GM23338 (cell line): ENCODE results near the gene CFDP1. TPM values are rescaled to one million over a fixed set of nuclear protein-coding genes. Genes with fewer than 3 reads are reported as not detected.

Source experiments
- ATAC-seq: fragments of 200-7000 bp; cut with Tn5 transposase; 3 replicates; pipeline ENCODE4 v1.9.1; 2020
- DNase-seq: peaks from one replicate; pipeline ENCODE4 v3.0.0-alpha.2; 2015; ENCODE audit warnings: low spot score
- H2AFZ ChIP-seq: fragments of 200-600 bp; sonication (generic); 2 replicates; pipeline ENCODE4 v1.8.0; 2016; ENCODE audit warnings: antibody characterized with exemption, mild to moderate bottlenecking, moderate library complexity
- H3F3A ChIP-seq: fragments of 200-600 bp; sonication (generic); replicated peaks from 2 replicates; pipeline ENCODE4 v1.8.0; 2017; ENCODE audit warnings: antibody characterized with exemption, mixed run types, low read depth
- H3K27ac ChIP-seq: fragments of 200-600 bp; sonication (generic); 2 replicates; pipeline ENCODE4 v1.6.1; 2016; ENCODE audit warnings: low read depth
- H3K27me3 ChIP-seq: fragments of 200-600 bp; sonication (generic); 2 replicates; pipeline ENCODE4 v1.8.0; 2016; ENCODE audit warnings: mild to moderate bottlenecking, mixed run types, moderate library complexity; ENCODE audit not compliant: insufficient read depth
- H3K36me3 ChIP-seq: fragments of 200-600 bp; sonication (generic); 2 replicates; pipeline ENCODE4 v1.8.0; 2016; ENCODE audit warnings: mild to moderate bottlenecking; ENCODE audit not compliant: insufficient read depth
- H3K4me1 ChIP-seq: fragments of 200-600 bp; sonication (generic); 2 replicates; pipeline ENCODE4 v1.8.0; 2016; ENCODE audit warnings: mild to moderate bottlenecking, moderate library complexity; ENCODE audit not compliant: insufficient read depth
- H3K4me2 ChIP-seq: fragments of 200-600 bp; sonication (generic); 2 replicates; pipeline ENCODE4 v1.7.1; 2017; ENCODE audit warnings: mixed run types
- H3K4me3 ChIP-seq: fragments of 200-600 bp; sonication (generic); 2 replicates; pipeline ENCODE4 v1.6.1; 2016; ENCODE audit warnings: mixed run types
- H3K79me2 ChIP-seq: fragments of 200-600 bp; sonication (generic); replicated peaks from 2 replicates; pipeline ENCODE4 v1.8.0; 2017; ENCODE audit warnings: mild to moderate bottlenecking; ENCODE audit not compliant: insufficient read depth
- H3K9me2 ChIP-seq: fragments of 200-600 bp; sonication (generic); 2 replicates; pipeline ENCODE4 v1.8.0; 2017; ENCODE audit not compliant: insufficient read depth
- H4K20me1 ChIP-seq: fragments of 200-600 bp; sonication (generic); replicated peaks from 2 replicates; pipeline ENCODE4 v1.8.0; 2017; ENCODE audit warnings: mild to moderate bottlenecking; ENCODE audit not compliant: insufficient read depth
- H3K27ac Mint-ChIP-seq: 2 replicates; pipeline ENCODE4 v1.8.0; 2020; ENCODE audit warnings: inconsistent platforms, mild to moderate bottlenecking, moderate library complexity, mixed read lengths
- H3K27me3 Mint-ChIP-seq: 3 replicates; pipeline ENCODE4 v1.8.0; 2022; ENCODE audit warnings: low read depth, mild to moderate bottlenecking, moderate library complexity, mixed read lengths, inconsistent platforms; ENCODE audit not compliant: insufficient read depth, poor library complexity
- H3K36me3 Mint-ChIP-seq: 3 replicates; pipeline ENCODE4 v1.8.0; 2021; ENCODE audit warnings: low read depth, mild to moderate bottlenecking, inconsistent platforms, moderate library complexity, mixed read lengths
- H3K4me1 Mint-ChIP-seq: 3 replicates; pipeline ENCODE4 v1.8.0; 2020; ENCODE audit warnings: mild to moderate bottlenecking, inconsistent platforms, mixed read lengths
- H3K4me3 Mint-ChIP-seq: 3 replicates; pipeline ENCODE4 v1.8.0; 2021; ENCODE audit warnings: moderate library complexity, mild to moderate bottlenecking, inconsistent platforms, mixed read lengths
- H3K9me3 Mint-ChIP-seq: 3 replicates; pipeline ENCODE4 v1.8.0; 2020; ENCODE audit warnings: moderate library complexity, mild to moderate bottlenecking, inconsistent platforms, mixed read lengths
- CREB1 ChIP-seq: fragments of 250-450 bp; sonication (Bioruptor Pico); IDR thresholded peaks from 2 replicates; pipeline ENCODE4 v1.5.0; 2020; ENCODE audit warnings: low read depth, mild to moderate bottlenecking, moderate library complexity
- CTCF ChIP-seq, 2 experiments: fragments of 200-600 bp in 1 of 2; sonication (generic) in 1 of 2; conservative IDR thresholded peaks; 2 replicates each; pipeline versions ENCODE4 v1.5.1 to v1.6.1; 2016 to 2017; ENCODE audit warnings: antibody characterized with exemption in 2 of 2, low read depth in 2 of 2, mild to moderate bottlenecking in 2 of 2, moderate library complexity in 1 of 2
- ETS1 ChIP-seq: IDR thresholded peaks from 2 replicates; pipeline ENCODE4 v1.6.1; 2016; ENCODE audit warnings: antibody characterized with exemption
- EZH2 ChIP-seq: fragments of 200-600 bp; sonication (generic); IDR thresholded peaks from one replicate; pipeline ENCODE4 v1.8.0; 2017; ENCODE audit warnings: antibody characterized with exemption, mild to moderate bottlenecking, low read depth; ENCODE audit not compliant: unreplicated experiment
- EZH2phosphoT487 ChIP-seq: fragments of 200-600 bp; sonication (generic); IDR thresholded peaks from one replicate; pipeline ENCODE4 v1.8.1; 2018; ENCODE audit warnings: antibody characterized with exemption; ENCODE audit not compliant: unreplicated experiment
- JUNB ChIP-seq: IDR thresholded peaks from one replicate; pipeline ENCODE4 v1.6.1; 2016; ENCODE audit warnings: antibody characterized with exemption; ENCODE audit not compliant: unreplicated experiment
- NANOG ChIP-seq: IDR thresholded peaks from 2 replicates; pipeline ENCODE4 v1.6.1; 2016; ENCODE audit warnings: antibody characterized with exemption, borderline replicate concordance
- POLR2AphosphoS5 ChIP-seq: IDR thresholded peaks from 2 replicates; pipeline ENCODE4 v1.6.1; 2016; ENCODE audit warnings: antibody characterized with exemption, low read depth
- REST ChIP-seq: IDR thresholded peaks from one replicate; pipeline ENCODE4 v1.6.1; 2018; ENCODE audit warnings: antibody characterized with exemption; ENCODE audit not compliant: unreplicated experiment
- STAT1 ChIP-seq: IDR thresholded peaks from one replicate; pipeline ENCODE4 v1.6.1; 2016; ENCODE audit warnings: antibody characterized with exemption; ENCODE audit not compliant: unreplicated experiment
- ZNF114 ChIP-seq: fragments of 250-450 bp; sonication (Bioruptor Pico); IDR thresholded peaks from 2 replicates; pipeline ENCODE4 v1.5.0; 2020; ENCODE audit warnings: mild to moderate bottlenecking, moderate library complexity
- ZNF331 ChIP-seq: fragments of 250-450 bp; sonication (Bioruptor Pico); IDR thresholded peaks from 2 replicates; pipeline ENCODE4 v1.5.0; 2020; ENCODE audit warnings: low read depth, mild to moderate bottlenecking, moderate library complexity
- polyA plus RNA-seq: library from polyadenylated mRNA; unstranded; fragments of >200 nt; fragmentation: Nextera tagmentation; extraction: Ambion mirVana; gene quantifications from 2 replicates; pipeline ENCODE4 v1.2.1, GENCODE V29; 2016
- total RNA-seq: library from RNA; depleted of rRNA; stranded (reverse); fragments of >200 nt; shearing (Covaris generic); gene quantifications from 2 replicates; pipeline ENCODE4 v1.2.3, GENCODE V29; 2014
- TF ChIP-seq, protein P1 (sequence below): fragments of 250-450 bp; sonication (Bioruptor Pico); IDR thresholded peaks from 2 replicates; pipeline ENCODE4 v1.5.0; 2020; ENCODE audit warnings: mild to moderate bottlenecking, moderate library complexity

CFDP1 gene
- total and polyA plus RNA-seq, 2 experiments from 2014 or later, result 89.9 to 224 TPM

DNA sequence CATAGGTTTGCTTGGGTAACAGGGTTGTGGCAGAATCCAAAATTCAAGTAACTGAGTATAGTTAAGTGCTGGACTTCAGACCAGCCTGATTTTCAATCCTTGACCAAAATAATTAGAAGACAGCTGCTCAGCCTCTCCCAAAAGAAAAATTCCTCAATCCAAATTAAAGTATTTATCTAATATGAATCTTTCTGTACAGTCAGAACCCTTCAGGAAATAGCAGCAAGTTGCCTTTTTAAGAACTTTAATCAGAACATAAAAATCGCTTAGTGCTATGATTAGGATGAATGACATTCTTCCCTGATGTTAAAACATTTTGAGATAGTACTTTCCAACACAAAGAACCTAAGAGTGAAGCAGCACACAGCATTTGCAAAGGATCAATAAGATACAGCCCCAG is 50.2 kb downstream of the CFDP1 start:
- no peak for TF ChIP-seq EZH2phosphoT487
- TF ChIP-seq, protein P1, sequence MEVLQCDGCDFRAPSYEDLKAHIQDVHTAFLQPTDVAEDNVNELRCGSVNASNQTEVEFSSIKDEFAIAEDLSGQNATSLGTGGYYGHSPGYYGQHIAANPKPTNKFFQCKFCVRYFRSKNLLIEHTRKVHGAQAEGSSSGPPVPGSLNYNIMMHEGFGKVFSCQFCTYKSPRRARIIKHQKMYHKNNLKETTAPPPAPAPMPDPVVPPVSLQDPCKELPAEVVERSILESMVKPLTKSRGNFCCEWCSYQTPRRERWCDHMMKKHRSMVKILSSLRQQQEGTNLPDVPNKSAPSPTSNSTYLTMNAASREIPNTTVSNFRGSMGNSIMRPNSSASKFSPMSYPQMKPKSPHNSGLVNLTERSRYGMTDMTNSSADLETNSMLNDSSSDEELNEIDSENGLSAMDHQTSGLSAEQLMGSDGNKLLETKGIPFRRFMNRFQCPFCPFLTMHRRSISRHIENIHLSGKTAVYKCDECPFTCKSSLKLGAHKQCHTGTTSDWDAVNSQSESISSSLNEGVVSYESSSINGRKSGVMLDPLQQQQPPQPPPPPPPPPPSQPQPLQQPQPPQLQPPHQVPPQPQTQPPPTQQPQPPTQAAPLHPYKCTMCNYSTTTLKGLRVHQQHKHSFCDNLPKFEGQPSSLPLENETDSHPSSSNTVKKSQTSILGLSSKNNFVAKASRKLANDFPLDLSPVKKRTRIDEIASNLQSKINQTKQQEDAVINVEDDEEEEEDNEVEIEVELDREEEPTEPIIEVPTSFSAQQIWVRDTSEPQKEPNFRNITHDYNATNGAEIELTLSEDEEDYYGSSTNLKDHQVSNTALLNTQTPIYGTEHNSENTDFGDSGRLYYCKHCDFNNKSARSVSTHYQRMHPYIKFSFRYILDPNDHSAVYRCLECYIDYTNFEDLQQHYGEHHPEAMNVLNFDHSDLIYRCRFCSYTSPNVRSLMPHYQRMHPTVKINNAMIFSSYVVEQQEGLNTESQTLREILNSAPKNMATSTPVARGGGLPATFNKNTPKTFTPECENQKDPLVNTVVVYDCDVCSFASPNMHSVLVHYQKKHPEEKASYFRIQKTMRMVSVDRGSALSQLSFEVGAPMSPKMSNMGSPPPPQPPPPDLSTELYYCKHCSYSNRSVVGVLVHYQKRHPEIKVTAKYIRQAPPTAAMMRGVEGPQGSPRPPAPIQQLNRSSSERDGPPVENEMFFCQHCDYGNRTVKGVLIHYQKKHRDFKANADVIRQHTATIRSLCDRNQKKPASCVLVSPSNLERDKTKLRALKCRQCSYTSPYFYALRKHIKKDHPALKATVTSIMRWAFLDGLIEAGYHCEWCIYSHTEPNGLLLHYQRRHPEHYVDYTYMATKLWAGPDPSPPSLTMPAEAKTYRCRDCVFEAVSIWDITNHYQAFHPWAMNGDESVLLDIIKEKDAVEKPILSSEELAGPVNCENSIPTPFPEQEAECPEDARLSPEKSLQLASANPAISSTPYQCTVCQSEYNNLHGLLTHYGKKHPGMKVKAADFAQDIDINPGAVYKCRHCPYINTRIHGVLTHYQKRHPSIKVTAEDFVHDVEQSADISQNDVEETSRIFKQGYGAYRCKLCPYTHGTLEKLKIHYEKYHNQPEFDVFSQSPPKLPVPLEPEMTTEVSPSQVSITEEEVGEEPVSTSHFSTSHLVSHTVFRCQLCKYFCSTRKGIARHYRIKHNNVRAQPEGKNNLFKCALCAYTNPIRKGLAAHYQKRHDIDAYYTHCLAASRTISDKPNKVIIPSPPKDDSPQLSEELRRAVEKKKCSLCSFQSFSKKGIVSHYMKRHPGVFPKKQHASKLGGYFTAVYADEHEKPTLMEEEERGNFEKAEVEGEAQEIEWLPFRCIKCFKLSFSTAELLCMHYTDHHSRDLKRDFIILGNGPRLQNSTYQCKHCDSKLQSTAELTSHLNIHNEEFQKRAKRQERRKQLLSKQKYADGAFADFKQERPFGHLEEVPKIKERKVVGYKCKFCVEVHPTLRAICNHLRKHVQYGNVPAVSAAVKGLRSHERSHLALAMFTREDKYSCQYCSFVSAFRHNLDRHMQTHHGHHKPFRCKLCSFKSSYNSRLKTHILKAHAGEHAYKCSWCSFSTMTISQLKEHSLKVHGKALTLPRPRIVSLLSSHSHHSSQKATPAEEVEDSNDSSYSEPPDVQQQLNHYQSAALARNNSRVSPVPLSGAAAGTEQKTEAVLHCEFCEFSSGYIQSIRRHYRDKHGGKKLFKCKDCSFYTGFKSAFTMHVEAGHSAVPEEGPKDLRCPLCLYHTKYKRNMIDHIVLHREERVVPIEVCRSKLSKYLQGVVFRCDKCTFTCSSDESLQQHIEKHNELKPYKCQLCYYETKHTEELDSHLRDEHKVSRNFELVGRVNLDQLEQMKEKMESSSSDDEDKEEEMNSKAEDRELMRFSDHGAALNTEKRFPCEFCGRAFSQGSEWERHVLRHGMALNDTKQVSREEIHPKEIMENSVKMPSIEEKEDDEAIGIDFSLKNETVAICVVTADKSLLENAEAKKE (CRISPR knock-in tag), result no peak
- TF ChIP-seq STAT1, result no peak
- no peak for TF ChIP-seq NANOG
- no peak for TF ChIP-seq CTCF (conservative IDR thresholded peaks at IDR 0.05; ENCODE audit: low read depth in 2 of 2)
- no peak for TF ChIP-seq CREB1
- no peak for TF ChIP-seq ZNF331 (CRISPR knock-in tag)
- TF ChIP-seq POLR2AphosphoS5, result no peak
- TF ChIP-seq JUNB, result no peak
- no peak for TF ChIP-seq EZH2
- TF ChIP-seq ZNF114, result no peak
- no peak for TF ChIP-seq REST
- no peak for TF ChIP-seq ETS1

More for the DNA sequence above, 50.2 kb downstream of the CFDP1 start:
- DNase-seq (no peak), ATAC-seq (no peak; the same call in 2 of the 3 replicates)
- H3K4me3 Mint-ChIP-seq, result no peak overlapping the region
- H3K4me3 ChIP-seq, result no peak overlapping the region
- no peaks in the 10 kb centered on the region; the same call in 2 of the 3 replicates for H3K36me3 Mint-ChIP-seq
- no peak overlapping the region for H3K27ac ChIP-seq
- H3K4me1 Mint-ChIP-seq, result peaks cover 6% of the 10 kb centered on the region; the same call in 2 of the 3 replicates
- peaks cover 2% of the 10 kb centered on the region for H3K27me3 Mint-ChIP-seq
- no peak overlapping the region; the same call in 1 of the 2 replicates for H3K27ac Mint-ChIP-seq
- no peaks in the 10 kb centered on the region for H3K9me2 ChIP-seq
- H3K4me1 ChIP-seq, result no peaks in the 10 kb centered on the region
- H3K9me3 Mint-ChIP-seq, result no peaks in the 10 kb centered on the region
- no peaks in the 10 kb centered on the region for H3K27me3 ChIP-seq
- 0 out of 2 replicates have a peak, but pooled peaks cover 4% of the 10 kb centered on the region for H3F3A ChIP-seq
- no peaks in the 10 kb centered on the region for H3K79me2 ChIP-seq
- H2AFZ ChIP-seq, result no peak overlapping the region
- no peaks in the 10 kb centered on the region; the same call in 1 of the 2 replicates for H3K36me3 ChIP-seq
- no peaks in the 10 kb centered on the region for H4K20me1 ChIP-seq
- H3K4me2 ChIP-seq, result no peak overlapping the region
